ENCODE measurements around the gene CEP112. TPM values are rescaled to one million over a fixed set of nuclear protein-coding genes. Genes with fewer than 3 reads are reported as not detected.

CEP112 gene
- total RNA-seq, 1 donor from 2014 or later: 14.5 TPM

GRCh38 chr17:66227212-66228045 lies 35.5 kb upstream of the CEP112 start:
- no peak overlapping the region for H3K27ac ChIP-seq (replicated peaks)
- H3K4me3 ChIP-seq: no peak overlapping the region
- intact Hi-C loops (cut with micrococcal nuclease): no loop called here
- no peak for DNase-seq
- H3K4me1 ChIP-seq: no peaks in the 10 kb centered on the region
- H3K27me3 ChIP-seq (ENCODE audit: low read depth): peaks cover 26% of the 10 kb centered on the region
- no peaks in the 10 kb centered on the region for H3K9me3 ChIP-seq (replicated peaks)
- TF ChIP-seq CTCF (IDR thresholded peaks at IDR 0.05; ENCODE audit: borderline replicate concordance): no peak
- no peaks in the 10 kb centered on the region for H3K36me3 ChIP-seq

- H3K9me3 ChIP-seq (replicated peaks): no peaks in the 10 kb centered on the region
- no peak for DNase-seq
- no peak for TF ChIP-seq CTCF (IDR thresholded peaks at IDR 0.05; ENCODE audit: borderline replicate concordance)
- no peaks in the 10 kb centered on the region for H3K36me3 ChIP-seq
- H3K4me3 ChIP-seq: no peak overlapping the region
- peaks cover 48% of the 10 kb centered on the region for H3K27me3 ChIP-seq (ENCODE audit: low read depth)
- H3K4me1 ChIP-seq: no peaks in the 10 kb centered on the region
- intact Hi-C loops (cut with micrococcal nuclease): no loop called here
- no peak overlapping the region for H3K27ac ChIP-seq (replicated peaks)
Measured at GRCh38 chr17:66222798-66223350, 30.9 kb upstream of the CEP112 start.

- Histone ChIP-seq H3K27me3 (ENCODE audit: low read depth) (peaks cover 46% of the 10 kb centered on the region), H3K27ac (replicated peaks) (no peak overlapping the region), H3K9me3 (replicated peaks) (no peaks in the 10 kb centered on the region), H3K4me1 (no peaks in the 10 kb centered on the region), H3K4me3 (no peak overlapping the region), H3K36me3 (no peaks in the 10 kb centered on the region)
- intact Hi-C loops (cut with micrococcal nuclease): no loop called here
- DNase-seq: no peak
- no peak for TF ChIP-seq CTCF (IDR thresholded peaks at IDR 0.05; ENCODE audit: borderline replicate concordance)
Measured at GRCh38 chr17:66221755-66222530, 30.0 kb upstream of the CEP112 start.

- DNase-seq: no peak
- H3K36me3 ChIP-seq: no peaks in the 10 kb centered on the region
- H3K4me1 ChIP-seq: no peaks in the 10 kb centered on the region
- H3K4me3 ChIP-seq: no peak overlapping the region
- H3K27ac ChIP-seq (replicated peaks): no peak overlapping the region
- intact Hi-C loops (cut with micrococcal nuclease): no loop called here
- no peak for TF ChIP-seq CTCF (IDR thresholded peaks at IDR 0.05; ENCODE audit: borderline replicate concordance)
- H3K27me3 ChIP-seq (ENCODE audit: low read depth): peaks cover 40% of the 10 kb centered on the region
- H3K9me3 ChIP-seq (replicated peaks): no peaks in the 10 kb centered on the region
Measured at GRCh38 chr17:66221343-66221742, 29.4 kb upstream of the CEP112 start.

GRCh38 chr17:66220079-66220835 lies 28.3 kb upstream of the CEP112 start:
- TF ChIP-seq CTCF (IDR thresholded peaks at IDR 0.05; ENCODE audit: borderline replicate concordance): no peak
- H3K9me3 ChIP-seq (replicated peaks): no peaks in the 10 kb centered on the region
- H3K36me3 ChIP-seq: no peaks in the 10 kb centered on the region
- no peak overlapping the region for H3K27ac ChIP-seq (replicated peaks)
- DNase-seq: no peak
- intact Hi-C loops (cut with micrococcal nuclease): no loop called here
- H3K4me1 ChIP-seq: no peaks in the 10 kb centered on the region
- H3K27me3 ChIP-seq (ENCODE audit: low read depth): peaks cover 31% of the 10 kb centered on the region
- no peak overlapping the region for H3K4me3 ChIP-seq
